CD4-positive, alpha-beta T cell (primary cell): ENCODE results near the gene TFAP2A. TPM values are rescaled to one million over a fixed set of nuclear protein-coding genes. Genes with fewer than 3 reads are reported as not detected.

Experiments used
- ATAC-seq: fragments of 200-7000 bp; cut with Tn5 transposase; one replicate; pipeline ENCODE4 v1.10.0; 2022; ENCODE audit warnings: mild to moderate bottlenecking; ENCODE audit not compliant: poor library complexity
- CTCF ChIA-PET: fragments of 350-600 bp; sonication (Branson Sonifier 250); formaldehyde crosslinking; loops from one replicate; lab custom pipeline; 2021; ENCODE audit warnings: antibody characterized with exemption, inconsistent platforms; lab: Charles Lee
- POLR2A ChIA-PET: fragments of 350-600 bp; sonication (Branson Sonifier 250); formaldehyde crosslinking; loops from one replicate; lab custom pipeline; 2021; ENCODE audit warnings: antibody characterized with exemption, inconsistent platforms; lab: Charles Lee
- DNase-seq, 14 experiments: peaks; one replicate each; pipeline ENCODE4 v3.0.0-alpha.2; 2013 to 2020; ENCODE audit warnings: mixed read lengths in 2 of 14
- H3K27ac ChIP-seq, 2 donors: one replicate each; pipeline versions ENCODE4 v1.5.1 to v1.7.0; 2013; ENCODE audit warnings: low read length in 2 of 2, low read depth in 1 of 2, mild to moderate bottlenecking in 1 of 2
- H3K27me3 ChIP-seq, 2 experiments: 1 replicate in 1 of 2; 2 replicates in 1 of 2; pipeline versions ENCODE4 v1.6.1 to v1.7.0; 2013; ENCODE audit warnings: low read length in 2 of 2, control low read depth in 1 of 2, mild to moderate bottlenecking in 1 of 2, moderate library complexity in 1 of 2; ENCODE audit not compliant: insufficient read depth in 2 of 2, control insufficient read depth in 1 of 2
- H3K36me3 ChIP-seq: one replicate; pipeline ENCODE4 v1.6.1; 2013; ENCODE audit warnings: low read length, control low read depth; ENCODE audit not compliant: insufficient read depth
- H3K4me1 ChIP-seq: one replicate; pipeline ENCODE4 v1.6.1; 2013; ENCODE audit warnings: low read length, control low read depth; ENCODE audit not compliant: insufficient read depth
- H3K4me3 ChIP-seq: one replicate; pipeline ENCODE4 v1.5.1; 2013; ENCODE audit warnings: mild to moderate bottlenecking, low read length, moderate library complexity
- H3K9me3 ChIP-seq, 2 experiments: 1 replicate in 1 of 2; 2 replicates in 1 of 2; pipeline versions ENCODE4 v1.6.1 to v1.7.0; 2013; ENCODE audit warnings: low read length in 2 of 2, mild to moderate bottlenecking in 2 of 2, control low read depth in 1 of 2, moderate library complexity in 1 of 2; ENCODE audit not compliant: control insufficient read depth in 1 of 2, insufficient read depth in 1 of 2
- H3K27ac Mint-ChIP-seq: one replicate; pipeline ENCODE4 v1.8.0; 2020; ENCODE audit warnings: mixed read lengths
- H3K27me3 Mint-ChIP-seq: one replicate; pipeline ENCODE4 v1.8.0; 2021; ENCODE audit warnings: mixed read lengths
- H3K36me3 Mint-ChIP-seq: one replicate; pipeline ENCODE4 v1.8.0; 2021; ENCODE audit warnings: low read depth, mixed read lengths
- H3K4me1 Mint-ChIP-seq: one replicate; pipeline ENCODE4 v1.8.0; 2021; ENCODE audit warnings: low read depth, mixed read lengths
- H3K4me3 Mint-ChIP-seq: one replicate; pipeline ENCODE4 v1.8.0; 2020; ENCODE audit warnings: mild to moderate bottlenecking, mixed read lengths
- H3K9me3 Mint-ChIP-seq: one replicate; pipeline ENCODE4 v1.8.0; 2020; ENCODE audit warnings: mixed read lengths
- CTCF ChIP-seq: fragments of 200-600 bp; IDR thresholded peaks from one replicate; pipeline ENCODE4 v1.8.0; 2022; ENCODE audit warnings: antibody characterized with exemption, mild to moderate bottlenecking
- intact Hi-C, 2 experiments: fragments of 100-400 bp; cut with DNase I in 1 of 2; cut with micrococcal nuclease in 1 of 2; formaldehyde crosslinking; loops; one replicate each; pipeline versions ENCODE4 v1.15.1 to v1.9.0; 2023 to 2025; cut with DNase I, micrococcal nuclease
- polyA plus RNA-seq, 2 donors: library from polyadenylated mRNA; unstranded; fragments of 120-200 nt; gene quantifications; one replicate each; pipeline ENCODE4 v1.2.1, GENCODE V29; 2013
- total RNA-seq, 174 experiments: library from RNA in 2 of 174; stranded (reverse) in 2 of 174; gene quantifications; one replicate each; pipeline ENCODE4 v1.2.3 and lab custom pipeline; 2021 to 2026

The TFAP2A gene
- total RNA-seq (under 1 TPM in 1 of 2 experiments, not detected in 1; 0.16 TPM), total RNA-seq (lab: John Stamatoyannopoulos, UW) (0 to 0.27 (median 0) reads per million in 172 experiments)
- not detected for polyA plus RNA-seq (2013, experiment 1 of 2)
- 0.16 TPM for polyA plus RNA-seq (2013, experiment 2 of 2)

- Mint-ChIP-seq H3K27ac (peak within 1 kb of the TSS; percentile 67), H3K4me3 (peak within 1 kb of the TSS; percentile 83), H3K9me3 (peaks cover 6% of the 10 kb centered on the region), H3K36me3 (peaks cover 33% of the 10 kb centered on the region), H3K27me3 (peaks cover 95% of the 10 kb centered on the region), H3K4me1 (peaks cover 49% of the 10 kb centered on the region)
- ChIA-PET CTCF (no interaction called here), POLR2A (no interaction called here)
- Histone ChIP-seq H3K36me3 (no peaks in the 10 kb centered on the region), H3K27me3 (peaks cover 87 to 89% of the 10 kb centered on the region in 2 experiments), H3K9me3 (peaks cover 29 to 86% of the 10 kb centered on the region in 2 experiments), H3K27ac (no peak within 1 kb of the TSS), H3K4me1 (peaks cover 48% of the 10 kb centered on the region), H3K4me3 (no peak within 1 kb of the TSS)
- intact Hi-C loops = no loop called here
- no peak for TF ChIP-seq CTCF
- DNase-seq (no peak), ATAC-seq (no peak)
Observed at GRCh38 chr6:10414756-10415616, at the start of gene TFAP2A. TFAP2A (minus strand) TSS chr6:10415074; CDS start chr6:10414991, 83 bp downstream.

GRCh38 chr6:10463491-10464481, 48.9 kb upstream of the TFAP2A start:
- H3K27me3 Mint-ChIP-seq = peaks cover 34% of the 10 kb centered on the region
- H3K27ac Mint-ChIP-seq = no peak overlapping the region
- no peak overlapping the region for H3K4me3 Mint-ChIP-seq
- H3K9me3 ChIP-seq = no peaks in the 10 kb centered on the region
- intact Hi-C loops = no loop called here
- no peak overlapping the region for H3K4me3 ChIP-seq
- no peaks in the 10 kb centered on the region for H3K36me3 Mint-ChIP-seq
- ChIA-PET CTCF (no interaction called here), POLR2A (no interaction called here)
- no peaks in the 10 kb centered on the region for H3K36me3 ChIP-seq
- no peaks in the 10 kb centered on the region for H3K9me3 Mint-ChIP-seq
- H3K4me1 Mint-ChIP-seq = no peaks in the 10 kb centered on the region
- ATAC-seq = no peak
- H3K27me3 ChIP-seq = peaks cover 2 to 8% of the 10 kb centered on the region in 2 experiments
- DNase-seq = no peak
- TF ChIP-seq CTCF = no peak
- no peaks in the 10 kb centered on the region for H3K4me1 ChIP-seq
- H3K27ac ChIP-seq = no peak overlapping the region

GRCh38 chr6:10463040-10463439, 48.2 kb upstream of the TFAP2A start:
- Mint-ChIP-seq H3K4me1 (no peaks in the 10 kb centered on the region), H3K36me3 (no peaks in the 10 kb centered on the region), H3K27me3 (peaks cover 38% of the 10 kb centered on the region), H3K9me3 (no peaks in the 10 kb centered on the region), H3K27ac (no peak overlapping the region), H3K4me3 (no peak overlapping the region)
- CTCF ChIA-PET = no interaction called here
- ATAC-seq (no peak), DNase-seq (no peak)
- Histone ChIP-seq H3K27me3 (peaks cover 5 to 8% of the 10 kb centered on the region in 2 experiments), H3K27ac (no peak overlapping the region), H3K9me3 (no peaks in the 10 kb centered on the region), H3K4me1 (no peaks in the 10 kb centered on the region), H3K4me3 (no peak overlapping the region), H3K36me3 (no peaks in the 10 kb centered on the region)
- TF ChIP-seq CTCF = no peak
- intact Hi-C loops = no loop called here
- POLR2A ChIA-PET = no interaction called here
